Activated naive CD4-positive, alpha-beta T cell treated with anti-CD3 and anti-CD28 coated beads, Interleukin-2, amount 50 U/mL, for 24 hours (primary cell): ENCODE results near the gene SEC14L3.

ENCODE experiments used
- H3K27ac Mint-ChIP-seq: one replicate; pipeline ENCODE4 v1.8.0; 2021; ENCODE audit warnings: mild to moderate bottlenecking, mixed read lengths
- H3K27me3 Mint-ChIP-seq: one replicate; pipeline ENCODE4 v1.8.0; 2021; ENCODE audit warnings: mixed read lengths
- H3K36me3 Mint-ChIP-seq: one replicate; pipeline ENCODE4 v1.8.0; 2021; ENCODE audit warnings: mixed read lengths
- H3K4me1 Mint-ChIP-seq: one replicate; pipeline ENCODE4 v1.8.0; 2021; ENCODE audit warnings: mixed read lengths
- H3K4me3 Mint-ChIP-seq: one replicate; pipeline ENCODE4 v1.8.0; 2021; ENCODE audit warnings: mild to moderate bottlenecking, mixed read lengths
- H3K9me3 Mint-ChIP-seq: one replicate; pipeline ENCODE4 v1.8.0; 2021; ENCODE audit warnings: mixed read lengths

Gene SEC14L3

GRCh38 chr22:30495041-30495784 is 23.4 kb upstream of the SEC14L3 start:
- Mint-ChIP-seq H3K4me3 (no peak overlapping the region), H3K36me3 (no peaks in the 10 kb centered on the region), H3K4me1 (no peaks in the 10 kb centered on the region), H3K27me3 (peaks cover 3% of the 10 kb centered on the region), H3K27ac (no peak overlapping the region), H3K9me3 (no peaks in the 10 kb centered on the region)

GRCh38 chr22:30492144-30492543 is 20.3 kb upstream of the SEC14L3 start:
- H3K36me3 Mint-ChIP-seq: no peaks in the 10 kb centered on the region
- peaks cover 3% of the 10 kb centered on the region for H3K27me3 Mint-ChIP-seq
- H3K9me3 Mint-ChIP-seq: no peaks in the 10 kb centered on the region
- no peaks in the 10 kb centered on the region for H3K4me1 Mint-ChIP-seq
- no peak overlapping the region for H3K4me3 Mint-ChIP-seq
- no peak overlapping the region for H3K27ac Mint-ChIP-seq

GRCh38 chr22:30491381-30491780 is 19.6 kb upstream of the SEC14L3 start:
- no peak overlapping the region for H3K27ac Mint-ChIP-seq
- no peaks in the 10 kb centered on the region for H3K36me3 Mint-ChIP-seq
- H3K27me3 Mint-ChIP-seq: peaks cover 3% of the 10 kb centered on the region
- no peaks in the 10 kb centered on the region for H3K9me3 Mint-ChIP-seq
- no peaks in the 10 kb centered on the region for H3K4me1 Mint-ChIP-seq
- no peak overlapping the region for H3K4me3 Mint-ChIP-seq

- no peaks in the 10 kb centered on the region for H3K4me1 Mint-ChIP-seq
- H3K4me3 Mint-ChIP-seq: no peak overlapping the region
- no peaks in the 10 kb centered on the region for H3K36me3 Mint-ChIP-seq
- H3K27ac Mint-ChIP-seq: no peak overlapping the region
- peaks cover 3% of the 10 kb centered on the region for H3K27me3 Mint-ChIP-seq
- no peaks in the 10 kb centered on the region for H3K9me3 Mint-ChIP-seq
These were observed 18.6 kb upstream of the SEC14L3 start for GRCh38 chr22:30490399-30490798.

GRCh38 chr22:30488121-30488520 is 16.3 kb upstream of the SEC14L3 start:
- H3K27me3 Mint-ChIP-seq: peaks cover 3% of the 10 kb centered on the region
- H3K27ac Mint-ChIP-seq: no peak overlapping the region
- no peaks in the 10 kb centered on the region for H3K36me3 Mint-ChIP-seq
- no peaks in the 10 kb centered on the region for H3K9me3 Mint-ChIP-seq
- H3K4me3 Mint-ChIP-seq: no peak overlapping the region
- peaks cover 4% of the 10 kb centered on the region for H3K4me1 Mint-ChIP-seq

- Mint-ChIP-seq H3K9me3 (no peaks in the 10 kb centered on the region), H3K36me3 (no peaks in the 10 kb centered on the region), H3K4me1 (peaks cover 4% of the 10 kb centered on the region), H3K27ac (no peak overlapping the region), H3K4me3 (no peak overlapping the region), H3K27me3 (peaks cover 3% of the 10 kb centered on the region)
These were observed 14.9 kb upstream of the SEC14L3 start for GRCh38 chr22:30486661-30487115.

- Mint-ChIP-seq H3K27ac (no peak overlapping the region), H3K4me1 (peaks cover 4% of the 10 kb centered on the region), H3K4me3 (no peak overlapping the region), H3K36me3 (no peaks in the 10 kb centered on the region), H3K9me3 (no peaks in the 10 kb centered on the region), H3K27me3 (peaks cover 3% of the 10 kb centered on the region)
These were observed 14.3 kb upstream of the SEC14L3 start for GRCh38 chr22:30486118-30486517.

GRCh38 chr22:30485362-30485988 is 13.7 kb upstream of the SEC14L3 start:
- Mint-ChIP-seq H3K36me3 (no peaks in the 10 kb centered on the region), H3K27me3 (no peaks in the 10 kb centered on the region), H3K4me3 (no peak overlapping the region), H3K4me1 (peaks cover 4% of the 10 kb centered on the region), H3K9me3 (no peaks in the 10 kb centered on the region), H3K27ac (no peak overlapping the region)

GRCh38 chr22:30483169-30483568 is 11.4 kb upstream of the SEC14L3 start:
- Mint-ChIP-seq H3K9me3 (no peaks in the 10 kb centered on the region), H3K36me3 (no peaks in the 10 kb centered on the region), H3K27ac (no peak overlapping the region), H3K27me3 (no peaks in the 10 kb centered on the region), H3K4me1 (peaks cover 4% of the 10 kb centered on the region), H3K4me3 (no peak overlapping the region)

GRCh38 chr22:30481711-30482110 is 9.9 kb upstream of the SEC14L3 start:
- H3K9me3 Mint-ChIP-seq: no peaks in the 10 kb centered on the region
- no peak overlapping the region for H3K4me3 Mint-ChIP-seq
- H3K36me3 Mint-ChIP-seq: no peaks in the 10 kb centered on the region
- H3K4me1 Mint-ChIP-seq: peaks cover 4% of the 10 kb centered on the region
- peaks cover 2% of the 10 kb centered on the region for H3K27me3 Mint-ChIP-seq
- no peak overlapping the region for H3K27ac Mint-ChIP-seq

- peaks cover 4% of the 10 kb centered on the region for H3K4me1 Mint-ChIP-seq
- peaks cover 2% of the 10 kb centered on the region for H3K27me3 Mint-ChIP-seq
- H3K9me3 Mint-ChIP-seq: no peaks in the 10 kb centered on the region
- no peaks in the 10 kb centered on the region for H3K36me3 Mint-ChIP-seq
- no peak overlapping the region for H3K27ac Mint-ChIP-seq
- H3K4me3 Mint-ChIP-seq: no peak overlapping the region
These were observed 8.2 kb upstream of the SEC14L3 start for GRCh38 chr22:30479981-30480380.

- H3K9me3 Mint-ChIP-seq: no peaks in the 10 kb centered on the region
- peaks cover 5% of the 10 kb centered on the region for H3K27me3 Mint-ChIP-seq
- H3K36me3 Mint-ChIP-seq: no peaks in the 10 kb centered on the region
- peaks cover 4% of the 10 kb centered on the region for H3K4me1 Mint-ChIP-seq
- no peak overlapping the region for H3K4me3 Mint-ChIP-seq
- H3K27ac Mint-ChIP-seq: no peak overlapping the region
These were observed 3.0 kb upstream of the SEC14L3 start for GRCh38 chr22:30474683-30475424.

GRCh38 chr22:30474121-30474520 is 2.3 kb upstream of the SEC14L3 start:
- no peaks in the 10 kb centered on the region for H3K9me3 Mint-ChIP-seq
- H3K27ac Mint-ChIP-seq: no peak overlapping the region
- peaks cover 5% of the 10 kb centered on the region for H3K27me3 Mint-ChIP-seq
- peaks cover 4% of the 10 kb centered on the region for H3K4me1 Mint-ChIP-seq
- no peak overlapping the region for H3K4me3 Mint-ChIP-seq
- no peaks in the 10 kb centered on the region for H3K36me3 Mint-ChIP-seq

- H3K36me3 Mint-ChIP-seq: no peaks in the 10 kb centered on the region
- H3K4me1 Mint-ChIP-seq: peaks cover 4% of the 10 kb centered on the region
- H3K4me3 Mint-ChIP-seq: no peak overlapping the region
- no peak overlapping the region for H3K27ac Mint-ChIP-seq
- peaks cover 7% of the 10 kb centered on the region for H3K27me3 Mint-ChIP-seq
- H3K9me3 Mint-ChIP-seq: no peaks in the 10 kb centered on the region
These were observed 1.3 kb upstream of the SEC14L3 start for GRCh38 chr22:30472994-30473720.

- peaks cover 4% of the 10 kb centered on the region for H3K4me1 Mint-ChIP-seq
- peaks cover 7% of the 10 kb centered on the region for H3K27me3 Mint-ChIP-seq
- peaks cover under 1% of the 10 kb centered on the region for H3K9me3 Mint-ChIP-seq
- no peak overlapping the region for H3K4me3 Mint-ChIP-seq
- H3K27ac Mint-ChIP-seq: peak overlapping the region; percentile 8
- H3K36me3 Mint-ChIP-seq: no peaks in the 10 kb centered on the region
These were observed 1.2 kb downstream of the SEC14L3 start for GRCh38 chr22:30470655-30471054.
